Kasumi-1 (cell line): ENCODE results near the gene KIF2C.
"Not testable (repeated sequence)": the region's sequence is repeated elsewhere in the genome, so short reads cannot be mapped to it uniquely, and the experiment has no call there.

Source experiments
- DNase-seq, 2 experiments: peaks; one replicate each; lab custom pipeline; 2025; lab: John Stamatoyannopoulos, UW

The KIF2C gene

DNA sequence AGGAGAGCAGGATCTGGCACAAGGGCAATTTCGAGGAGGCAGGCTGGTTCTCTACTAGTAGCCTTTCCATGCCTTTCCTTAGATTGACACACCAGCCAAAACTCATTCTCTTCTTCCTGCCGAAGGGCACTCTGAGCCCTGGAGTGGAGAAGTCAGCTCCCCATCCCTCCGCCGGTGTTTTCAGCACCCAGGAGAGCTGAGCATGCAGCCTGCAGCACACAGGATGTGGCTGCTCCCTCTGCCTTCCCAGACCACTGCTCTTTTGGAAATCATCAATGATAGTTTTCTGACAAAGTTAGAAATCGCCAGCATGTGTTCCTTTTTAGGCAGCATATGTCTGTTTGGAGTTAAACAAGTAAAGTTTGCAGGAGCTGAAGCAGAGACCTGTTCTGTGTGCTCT lies 20.3 kb upstream of the KIF2C start:
- no peak for DNase-seq

DNA sequence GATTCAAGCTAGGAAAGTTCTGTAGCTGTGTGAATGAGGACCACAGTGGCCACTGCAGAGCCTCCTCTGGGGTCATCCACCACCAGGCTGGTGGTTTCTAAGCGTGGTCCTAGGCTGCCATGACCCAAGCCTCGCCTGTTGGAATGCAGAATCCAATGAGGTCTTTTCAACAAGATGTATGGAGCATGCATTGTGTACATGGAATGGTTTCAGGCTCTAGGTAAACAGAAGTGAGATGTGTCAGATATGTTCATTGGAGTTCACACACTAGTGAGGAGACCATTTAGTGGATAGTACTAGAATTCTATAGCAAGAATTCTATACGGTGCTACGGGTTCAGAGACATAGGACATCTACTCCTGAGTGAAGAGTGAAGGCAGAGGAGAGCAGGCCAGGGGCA lies 19.4 kb upstream of the KIF2C start:
- DNase-seq = no peak

DNA sequence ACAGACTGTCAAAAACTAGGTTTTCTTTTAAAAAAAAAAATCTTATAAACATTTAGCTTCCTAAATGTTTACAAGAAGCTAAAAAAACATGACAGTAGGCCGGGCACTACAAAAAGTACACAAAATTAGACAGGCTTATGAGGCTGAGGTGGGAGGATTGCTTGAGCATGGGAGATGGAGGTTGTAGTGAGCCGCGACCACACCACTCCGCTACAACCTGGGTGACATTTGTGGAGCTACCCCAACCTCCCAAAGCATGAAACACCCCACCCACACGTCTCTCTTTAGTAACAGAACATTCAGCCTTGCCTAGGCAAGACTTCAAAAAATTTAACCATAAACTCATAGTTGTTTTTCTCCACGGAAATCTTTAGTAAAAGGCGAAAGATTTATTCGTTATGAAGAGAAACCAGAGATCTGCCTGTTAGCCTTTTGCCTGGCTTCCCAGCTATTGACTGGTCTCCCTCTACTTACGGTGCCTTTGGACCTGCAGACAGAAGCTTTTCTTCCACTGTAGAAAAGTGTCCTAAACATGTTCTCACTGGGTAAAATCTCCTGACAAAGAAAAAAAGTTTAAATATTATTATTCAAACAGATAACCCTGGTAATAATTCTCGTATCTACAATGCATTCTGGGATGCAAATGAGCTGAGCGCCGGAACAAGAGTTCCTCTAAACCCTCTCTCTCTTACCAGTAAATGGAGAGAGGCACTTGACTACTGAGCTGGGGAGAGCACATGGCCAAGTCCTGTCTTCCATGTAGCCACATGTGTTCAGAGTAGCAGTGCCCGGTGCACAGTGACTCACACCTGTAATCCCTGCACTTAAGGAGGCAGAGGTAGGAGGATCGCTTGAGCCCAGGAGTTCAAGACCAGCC lies 17.9 kb upstream of the KIF2C start:
- DNase-seq = peak; percentile 98 to 99

DNA sequence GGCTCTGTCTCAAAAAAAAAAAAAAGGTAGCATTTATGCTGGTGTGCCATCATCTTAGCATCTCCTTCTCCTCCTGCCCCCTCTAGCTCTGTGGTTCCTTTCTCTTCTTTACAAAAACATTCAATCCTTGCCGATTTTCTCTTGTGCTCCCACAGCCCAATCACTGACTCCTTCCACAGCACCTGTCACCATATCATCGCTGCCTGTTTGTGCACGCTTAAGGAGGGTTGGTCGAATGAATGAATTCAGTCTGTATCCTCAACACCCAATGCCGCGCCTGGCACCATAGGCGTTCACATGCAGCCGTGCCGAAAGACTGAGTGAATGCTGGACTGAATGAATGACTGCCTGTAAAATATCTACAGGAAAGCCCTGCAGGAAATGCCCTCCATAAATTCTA lies 16.6 kb upstream of the KIF2C start:
- peak; percentile 65 to 73 for DNase-seq

DNA sequence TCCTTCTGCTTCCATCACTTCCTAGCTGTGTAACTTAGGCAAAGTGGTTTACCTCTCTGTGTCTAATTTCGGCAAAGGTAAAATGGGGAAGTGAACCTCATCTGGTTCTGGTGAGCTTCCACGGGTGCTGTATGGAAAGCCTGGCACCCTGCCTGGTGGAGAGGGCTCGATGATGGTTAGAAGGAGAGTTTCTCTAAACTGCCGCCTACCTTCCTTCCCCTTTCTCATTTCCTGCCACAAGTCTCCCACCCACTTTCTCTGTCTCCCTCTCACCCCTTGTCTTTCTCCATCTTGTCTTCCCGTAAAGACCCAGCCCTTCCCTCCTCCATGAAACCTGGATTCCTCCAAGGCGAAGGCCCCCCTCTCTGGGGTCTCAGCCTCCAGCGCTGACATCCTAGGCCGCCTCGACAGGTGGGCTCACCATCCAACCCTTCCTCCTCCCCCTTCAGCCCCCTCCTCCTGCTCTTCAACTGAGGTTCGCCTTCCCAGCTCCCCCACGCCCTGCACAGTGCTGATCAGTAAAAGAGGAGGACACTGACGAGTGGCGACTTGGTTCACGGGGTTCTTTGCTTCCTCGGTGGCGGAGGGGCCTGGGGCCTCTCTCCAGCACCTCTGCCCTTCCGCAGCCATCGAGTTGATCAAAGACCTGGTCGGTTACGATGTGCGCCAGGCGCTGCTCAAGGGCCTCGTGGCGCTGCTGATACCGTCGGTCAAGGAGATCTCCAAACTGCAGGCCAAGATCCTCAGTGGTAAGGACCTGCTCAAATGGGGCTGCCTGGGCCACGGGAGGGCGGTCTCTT lies 15.9 kb upstream of the KIF2C start:
- peak; percentile 98 to 99 for DNase-seq

DNA sequence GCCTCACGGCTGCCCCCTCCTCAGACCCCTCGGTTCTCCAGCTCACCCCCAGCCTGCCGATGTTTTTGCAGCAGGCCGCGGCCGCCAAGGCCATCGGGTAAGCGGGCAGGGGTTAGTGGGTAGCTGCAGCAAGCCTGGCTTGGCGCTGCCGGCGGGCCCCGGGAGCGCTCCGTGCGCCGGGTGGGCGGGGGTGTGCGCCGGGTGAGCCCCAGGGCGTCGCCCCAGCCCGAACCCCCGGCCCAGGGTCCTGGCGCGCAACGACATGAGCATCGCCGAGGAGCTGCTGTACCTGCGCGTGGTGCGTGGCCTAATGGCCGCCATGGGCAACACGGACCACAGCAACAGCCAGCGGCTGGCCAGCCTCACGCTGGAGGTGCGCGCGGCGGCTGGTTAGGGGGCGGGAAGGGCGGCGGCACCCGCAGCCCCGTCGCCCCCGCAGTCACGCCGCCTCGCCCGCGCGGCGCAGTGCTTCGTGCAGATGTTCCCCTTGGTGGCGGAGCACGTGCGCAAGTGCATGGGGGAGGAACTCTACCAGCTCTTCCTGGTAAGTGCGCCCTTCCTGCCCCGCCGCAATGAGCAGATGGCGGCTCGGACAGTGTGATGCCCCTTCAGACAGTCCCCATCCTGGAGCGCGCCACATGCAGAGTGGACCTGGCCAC lies 15.2 kb upstream of the KIF2C start:
- DNase-seq = peak in 1 of 2 experiments; percentile 43

DNA sequence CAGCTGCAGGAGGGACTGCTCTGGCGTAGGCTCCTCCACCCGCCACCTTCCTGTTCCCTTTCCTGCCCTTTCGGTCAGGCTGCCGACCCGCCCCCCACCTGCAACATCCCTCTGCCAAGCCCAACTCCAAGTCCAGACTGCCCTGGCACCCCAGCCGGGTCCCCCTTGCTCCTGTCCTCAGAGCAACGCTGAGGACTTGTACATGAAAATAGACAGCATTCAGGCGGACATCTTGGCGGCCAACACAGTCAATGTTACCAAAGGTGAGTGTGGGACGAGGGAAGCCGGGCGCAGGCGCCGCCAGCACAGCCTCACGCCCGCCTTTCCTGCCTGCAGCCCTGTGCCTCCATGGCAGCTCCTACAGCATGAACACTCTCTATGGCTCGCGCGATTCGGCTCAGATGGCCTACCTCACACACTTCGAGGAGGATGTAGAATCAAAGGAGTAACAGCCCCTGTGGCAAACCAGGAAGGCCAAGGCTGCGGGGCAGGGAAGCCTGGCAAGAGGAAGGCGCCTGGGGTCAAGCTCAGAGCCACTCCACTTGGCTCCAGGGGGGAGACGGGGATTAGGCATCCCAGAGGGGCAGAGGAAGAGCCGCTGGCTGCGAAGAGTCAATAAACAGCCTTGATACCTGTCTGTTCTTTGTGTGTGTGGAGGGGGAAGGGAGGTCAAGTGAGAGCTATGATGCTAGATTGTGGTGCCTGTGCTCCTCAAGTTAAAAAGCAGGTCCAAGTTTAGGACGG lies 14.5 kb upstream of the KIF2C start:
- no peak for DNase-seq

DNA sequence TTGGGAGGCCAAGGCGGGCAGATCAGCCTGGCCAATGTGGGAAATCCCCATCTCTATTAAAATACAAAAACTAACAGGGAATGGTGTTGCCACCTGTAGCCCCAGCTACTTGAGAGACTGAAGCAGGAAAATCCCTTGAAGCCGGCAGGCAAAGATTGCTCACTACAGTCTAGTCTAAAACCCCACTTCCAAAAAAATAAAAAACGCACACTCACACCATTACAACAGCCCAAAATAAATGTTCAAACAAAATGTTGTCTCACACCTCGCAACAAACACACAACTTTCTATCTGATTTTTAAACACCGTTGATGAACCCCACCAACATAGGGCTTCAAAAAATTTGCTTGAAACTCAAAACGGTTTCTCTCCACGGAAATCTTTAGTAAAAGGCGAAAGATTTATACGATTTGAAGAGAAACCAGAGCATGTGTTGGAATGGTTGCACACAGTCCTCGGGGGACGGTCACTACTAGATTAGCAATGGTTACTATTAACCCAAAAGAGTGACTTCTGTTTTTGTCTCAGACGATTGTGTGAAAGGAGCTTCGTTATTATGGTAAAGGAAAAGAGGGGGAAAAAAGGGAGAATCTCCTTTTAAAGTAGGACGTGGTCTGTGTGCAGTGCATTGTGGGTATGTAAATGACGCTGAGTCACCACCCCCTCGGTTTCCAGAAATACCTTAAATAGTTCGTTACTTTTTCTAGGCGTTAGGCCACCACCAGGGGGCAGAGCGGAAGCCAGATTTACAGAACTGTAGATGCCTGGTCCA lies 8.7 kb upstream of the KIF2C start, which contains the start of gene RNU5D-1:
RNU5D-1 (minus strand) TSS at position 430 of the 772 bp plus-strand sequence.
- DNase-seq = peak; percentile 97 to 98

DNA sequence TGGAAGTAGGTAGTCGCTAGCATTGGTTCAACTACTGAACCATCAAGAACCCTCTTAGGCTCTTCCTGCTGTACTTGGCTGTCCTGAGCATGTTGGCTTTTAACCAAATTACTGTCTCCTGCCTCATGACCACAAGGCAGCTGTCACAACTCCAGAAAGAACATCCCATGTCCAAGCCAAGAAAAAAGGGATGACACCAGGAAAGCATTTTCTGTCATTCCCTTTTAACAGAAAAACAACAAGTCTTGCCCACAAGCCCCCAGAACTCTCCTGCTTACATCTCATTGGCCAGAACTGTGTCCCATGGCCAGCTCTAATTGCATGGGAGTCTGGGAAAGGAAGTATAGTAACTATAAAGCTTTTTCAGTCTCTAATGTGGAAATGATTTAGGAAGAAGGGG lies 6.3 kb upstream of the KIF2C start:
- DNase-seq = peak in 1 of 2 experiments; percentile 23

DNA sequence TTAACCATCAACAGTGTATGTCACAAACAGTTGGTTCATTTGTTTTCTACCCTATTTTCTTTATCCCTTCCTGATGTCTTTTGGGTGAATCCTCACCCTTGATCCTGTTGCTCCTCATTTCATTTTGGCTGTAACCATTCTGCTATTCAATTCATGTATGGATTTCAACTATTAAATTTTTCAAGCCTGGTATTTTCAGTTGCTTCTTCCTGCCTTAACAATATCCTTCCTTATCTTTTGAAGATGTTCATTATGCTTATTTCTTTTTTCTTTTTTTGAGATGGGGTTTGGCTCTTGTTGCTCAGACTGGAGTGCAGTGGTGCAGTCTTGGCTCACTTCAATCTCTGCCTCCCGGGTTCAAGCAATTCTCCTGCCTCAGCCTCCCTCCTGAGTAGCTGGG lies 5.9 kb upstream of the KIF2C start:
- DNase-seq = no peak

DNA sequence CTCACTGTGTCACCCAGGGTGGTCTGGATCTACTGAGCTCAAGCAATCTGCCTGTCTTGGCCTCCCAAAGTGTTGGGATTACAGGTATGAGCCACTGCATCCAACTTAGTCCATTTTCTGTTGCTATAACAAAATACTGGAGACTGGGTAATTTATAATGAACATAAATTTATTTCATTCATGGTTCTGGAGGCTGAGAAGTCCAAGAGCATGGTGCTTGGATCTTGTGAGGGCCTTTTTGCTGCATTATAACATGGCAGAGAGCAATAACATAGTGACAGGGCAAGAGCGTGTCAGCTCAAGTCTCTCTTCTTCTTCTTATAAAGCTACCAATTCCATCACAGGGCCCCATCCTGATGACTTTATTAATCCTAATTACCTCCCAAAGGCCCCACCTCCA lies 3.6 kb upstream of the KIF2C start:
- no peak for DNase-seq

DNA sequence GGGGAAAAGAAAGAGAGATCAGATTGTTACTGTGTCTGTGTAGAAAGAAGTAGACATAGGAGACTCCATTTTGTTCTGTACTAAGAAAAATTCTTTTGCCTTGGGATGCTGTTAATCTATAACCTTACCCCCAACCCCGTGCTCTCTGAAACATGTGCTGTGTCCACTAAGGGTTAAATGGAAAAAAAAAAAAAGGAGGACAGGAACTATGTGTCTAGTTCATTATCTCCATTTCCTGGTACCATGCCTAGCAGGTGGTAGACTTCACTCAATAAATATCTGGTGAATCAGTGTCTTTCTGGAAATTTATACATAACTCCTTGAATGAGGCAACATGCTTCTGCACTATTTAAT lies 707 bp upstream of the KIF2C start:
- DNase-seq = not testable (repeated sequence)

DNA sequence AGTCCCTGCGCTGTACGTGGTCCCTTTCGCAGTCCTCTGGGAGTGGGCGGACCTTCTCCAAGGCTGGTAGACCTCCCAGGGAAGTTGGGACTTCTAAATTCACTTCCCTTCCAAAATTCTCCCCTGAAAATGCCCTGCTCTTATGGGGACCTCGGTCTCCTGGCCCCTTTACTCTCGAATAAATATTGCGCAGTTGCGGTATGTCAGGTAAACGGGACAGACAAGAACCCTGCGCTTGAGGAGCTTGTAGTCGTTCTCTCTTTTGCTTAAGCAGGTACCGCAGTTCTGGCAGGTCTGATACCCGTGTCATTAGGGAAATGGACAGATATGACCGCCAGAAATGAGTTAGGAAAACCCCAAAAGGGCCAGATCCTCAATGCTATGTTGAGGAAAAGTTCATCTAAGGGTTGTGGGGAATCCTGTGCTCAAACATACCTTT lies 561 bp downstream of the KIF2C start:
- no peak for DNase-seq

DNA sequence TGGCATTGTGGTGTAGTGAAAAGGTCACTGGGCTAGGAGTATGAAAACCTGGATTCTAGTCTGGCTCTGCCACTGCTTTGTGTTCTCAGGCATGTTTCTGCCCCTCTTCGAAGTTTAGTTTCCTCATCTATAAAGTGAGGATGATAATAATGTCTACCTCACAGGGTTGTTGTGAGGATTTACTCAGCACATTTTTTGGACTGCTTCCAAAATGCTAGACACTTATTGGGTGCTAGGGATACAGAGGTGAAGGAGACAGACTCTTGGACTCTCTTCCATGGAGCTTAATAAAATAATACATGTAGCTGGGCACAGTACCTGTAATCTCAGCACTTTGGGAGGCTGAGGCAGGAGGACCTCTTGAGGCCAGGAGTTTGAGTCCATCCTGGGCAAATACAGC lies 3.6 kb downstream of the KIF2C start:
- no peak for DNase-seq

DNA sequence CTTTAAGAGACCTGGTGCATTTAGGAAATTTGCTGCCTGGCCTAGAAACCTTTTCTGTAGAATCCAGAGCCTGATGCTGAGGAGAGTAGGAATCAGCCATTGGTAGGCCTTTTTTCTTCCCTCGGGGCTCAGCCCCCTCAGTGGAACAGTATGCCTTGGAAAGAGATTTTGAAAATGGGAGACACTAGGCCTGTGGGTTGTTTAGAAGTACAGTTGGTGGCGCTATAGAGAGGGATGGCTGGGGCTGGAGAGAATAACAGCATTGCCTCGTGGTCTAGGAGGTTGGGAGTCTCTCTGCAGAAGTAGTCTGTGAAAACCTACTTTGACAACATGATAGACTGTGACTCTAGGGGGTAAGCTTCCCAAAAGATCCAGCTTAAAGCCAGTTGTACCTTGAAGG lies 8.2 kb downstream of the KIF2C start:
- peak; percentile 26 to 55 for DNase-seq

DNA sequence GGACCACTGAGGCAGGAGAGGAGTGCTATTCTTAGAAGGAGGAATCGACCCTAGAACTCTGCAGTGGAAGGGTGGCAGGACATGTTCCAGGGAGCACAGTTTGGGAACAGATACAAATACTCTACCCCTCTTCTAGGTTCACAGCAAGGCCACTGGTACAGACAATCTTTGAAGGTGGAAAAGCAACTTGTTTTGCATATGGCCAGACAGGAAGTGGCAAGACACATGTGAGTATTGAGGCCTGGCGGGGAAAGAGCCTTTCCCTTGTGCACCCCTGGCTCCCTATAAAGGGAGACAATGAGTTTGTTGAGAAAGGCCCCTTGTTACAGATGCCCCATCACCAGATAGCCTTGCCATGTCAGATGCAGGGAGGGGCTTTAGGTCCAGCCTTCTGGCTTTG lies 17.8 kb downstream of the KIF2C start:
- no peak for DNase-seq

DNA sequence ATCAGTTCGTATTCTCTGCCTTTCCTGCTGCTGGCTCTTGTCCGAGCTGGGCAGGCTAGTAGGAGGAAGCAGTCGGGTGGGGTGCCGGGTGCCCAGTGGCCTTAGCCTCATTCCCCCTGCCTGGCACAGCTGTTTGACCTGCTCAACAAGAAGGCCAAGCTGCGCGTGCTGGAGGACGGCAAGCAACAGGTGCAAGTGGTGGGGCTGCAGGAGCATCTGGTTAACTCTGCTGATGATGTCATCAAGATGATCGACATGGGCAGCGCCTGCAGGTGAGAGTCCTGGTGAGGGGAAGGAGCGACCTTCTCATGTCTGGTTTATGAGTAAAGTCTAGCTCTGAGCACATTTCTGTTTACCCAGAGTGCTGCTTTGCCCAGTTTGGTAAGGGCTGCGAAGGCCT lies 19.4 kb downstream of the KIF2C start:
- DNase-seq = no peak

DNA sequence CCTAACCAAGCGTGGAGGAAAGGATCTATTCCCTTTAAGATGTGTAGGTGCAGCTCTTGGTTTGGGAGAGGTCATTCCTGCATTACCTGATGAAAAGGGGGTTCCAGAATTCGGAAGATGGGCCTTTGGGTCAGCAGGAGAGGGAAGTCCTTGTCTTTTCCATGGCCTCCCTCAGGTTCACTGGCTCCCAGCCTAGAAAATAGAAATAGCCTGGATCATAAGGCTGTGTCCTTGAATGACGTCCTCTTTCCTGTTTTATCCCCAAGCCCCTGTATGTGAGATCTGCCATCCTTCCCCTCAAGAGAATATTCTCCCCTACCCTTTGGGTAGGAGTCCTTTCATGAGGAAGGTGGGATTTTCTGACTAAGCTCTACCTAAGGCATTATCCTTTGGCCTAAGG lies 21.2 kb downstream of the KIF2C start:
- no peak for DNase-seq

DNA sequence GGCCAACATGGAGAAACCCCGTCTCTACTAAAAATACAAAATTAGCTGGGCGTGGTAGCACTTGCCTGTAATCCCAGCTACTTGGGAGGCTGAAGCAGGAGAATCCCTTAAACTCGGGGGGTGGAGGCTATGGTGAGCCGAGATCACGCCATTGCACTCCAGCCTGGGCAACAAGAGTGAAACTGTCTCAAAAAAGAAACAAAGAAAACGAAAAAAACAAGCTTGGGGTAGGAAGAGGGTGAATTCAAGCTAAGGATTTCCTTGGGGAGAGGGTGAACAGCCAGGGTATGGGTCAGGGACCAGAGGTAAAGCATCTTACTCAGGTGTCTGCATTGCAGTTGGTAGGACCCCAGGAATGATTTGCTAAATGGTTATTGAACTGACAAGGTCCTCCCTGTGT lies 26.8 kb downstream of the KIF2C start:
- DNase-seq = not testable (repeated sequence)

DNA sequence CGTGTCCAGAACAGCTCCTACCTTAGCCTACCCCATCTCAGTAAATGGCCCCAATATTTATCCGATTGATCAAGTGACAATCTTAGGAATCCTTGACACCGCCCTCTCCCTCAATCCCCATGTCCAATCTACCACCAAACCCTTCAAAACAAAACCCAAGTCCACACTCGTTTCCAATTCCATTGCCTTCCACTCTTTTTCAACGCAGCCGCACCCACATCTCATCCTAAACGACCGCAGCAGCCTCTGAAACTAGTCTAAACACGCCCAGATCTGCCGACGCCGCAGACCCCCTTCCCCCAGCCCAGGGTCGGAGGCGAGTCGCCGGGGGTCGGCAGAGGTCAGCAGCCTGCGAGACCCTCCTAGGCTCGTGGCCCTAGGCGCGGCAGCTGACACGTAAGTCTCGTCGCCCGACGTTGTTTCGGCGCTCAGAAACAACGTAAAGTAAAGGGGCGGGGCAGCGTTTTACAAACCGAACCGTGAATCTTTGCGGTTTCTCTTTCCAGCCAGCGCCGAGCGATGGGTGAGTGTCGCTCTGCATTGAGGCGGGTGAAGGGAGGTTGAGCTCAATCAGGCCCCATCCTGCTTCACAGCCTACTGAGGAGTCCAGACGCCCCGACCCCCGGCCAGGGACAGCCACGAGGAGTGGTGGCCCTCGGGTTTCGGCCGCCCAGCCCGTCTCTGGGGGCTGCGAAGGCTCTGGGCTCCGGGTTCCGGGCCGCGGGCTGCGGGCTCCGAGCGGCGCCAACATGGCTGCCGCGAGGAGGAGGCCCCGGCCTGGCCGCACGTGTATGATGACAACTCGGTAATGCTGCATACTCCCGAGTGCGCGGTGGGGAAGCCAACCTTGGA lies 35.7 kb downstream of the KIF2C start, which contains the start of gene RPS8:
RPS8 (plus strand) TSS at position 463 of the 852 bp plus-strand sequence; CDS start at position 520, 57 bp downstream.
- peak; percentile 91 to 95 for DNase-seq
